Measurements from ENCODE around the gene PMPCA.

GRCh38 chr9:136372561-136373299 lies 37.7 kb upstream of the PMPCA start:
- peak in 2 of 12 donors; percentile 14 to 15 for TF ChIP-seq CTCF (IDR thresholded peaks at IDR 0.05)
- TF ChIP-seq POLR2A (IDR thresholded peaks at IDR 0.05), result no peak
